Activated CD4-positive, CD25-positive, alpha-beta regulatory T cell (primary cell): ENCODE measurements around the gene RUNDC3A.
A peak's percentile ranks its signal among the peaks of the same experiment; 100 is the strongest.
"Not testable (repeated sequence)": the region's sequence is repeated elsewhere in the genome, so short reads cannot be mapped to it uniquely, and the experiment has no call there.

Experiments
- DNase-seq, 4 experiments: peaks; one replicate each; lab custom pipeline; 2025; lab: John Stamatoyannopoulos, UW

The RUNDC3A gene

GRCh38 chr17:44359006-44359405, 50.6 kb downstream of the RUNDC3A start:
- no peak for DNase-seq

- no peak for DNase-seq
Observed at GRCh38 chr17:44359458-44360143, 51.2 kb downstream of the RUNDC3A start.

DNA sequence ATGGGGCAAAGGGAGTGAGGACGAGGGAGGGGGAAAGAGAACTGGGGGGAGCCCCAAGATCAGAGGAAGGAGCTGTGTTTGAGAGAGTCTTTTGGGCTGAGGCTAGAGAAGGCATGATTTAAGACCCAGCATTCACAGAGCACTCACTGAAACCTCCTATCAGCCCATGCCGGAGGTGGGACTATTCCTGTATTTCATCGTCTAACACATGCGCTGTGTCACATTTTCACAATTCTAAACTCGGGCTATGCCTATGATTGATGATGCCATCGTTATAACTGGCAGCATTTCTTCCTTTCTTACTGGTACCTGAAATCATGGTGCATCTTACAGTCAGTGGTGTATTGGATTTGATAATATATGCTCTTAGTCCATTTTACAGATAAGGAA, 51.7 kb downstream of the RUNDC3A start:
- DNase-seq, result no peak

DNA sequence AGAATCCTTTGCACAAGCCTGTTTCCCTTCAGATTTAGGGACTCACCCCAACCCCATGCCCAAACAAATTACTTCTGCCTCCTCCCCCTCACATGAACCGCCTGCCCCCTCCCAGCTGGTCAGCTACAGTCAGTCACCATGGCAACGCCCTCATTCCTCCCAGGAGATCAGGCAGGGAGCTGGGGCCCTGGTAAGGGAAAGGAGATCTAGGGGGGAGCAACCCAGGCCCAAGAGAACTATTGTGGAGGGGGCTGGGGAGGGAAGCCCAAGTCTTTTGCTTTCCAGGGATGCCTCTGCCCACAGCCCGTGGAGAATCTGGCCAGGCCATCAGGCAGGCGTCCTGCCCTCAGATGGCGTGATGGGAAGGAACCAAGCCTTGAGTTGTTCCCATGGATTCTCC, 52.4 kb downstream of the RUNDC3A start:
- no peak for DNase-seq

DNA sequence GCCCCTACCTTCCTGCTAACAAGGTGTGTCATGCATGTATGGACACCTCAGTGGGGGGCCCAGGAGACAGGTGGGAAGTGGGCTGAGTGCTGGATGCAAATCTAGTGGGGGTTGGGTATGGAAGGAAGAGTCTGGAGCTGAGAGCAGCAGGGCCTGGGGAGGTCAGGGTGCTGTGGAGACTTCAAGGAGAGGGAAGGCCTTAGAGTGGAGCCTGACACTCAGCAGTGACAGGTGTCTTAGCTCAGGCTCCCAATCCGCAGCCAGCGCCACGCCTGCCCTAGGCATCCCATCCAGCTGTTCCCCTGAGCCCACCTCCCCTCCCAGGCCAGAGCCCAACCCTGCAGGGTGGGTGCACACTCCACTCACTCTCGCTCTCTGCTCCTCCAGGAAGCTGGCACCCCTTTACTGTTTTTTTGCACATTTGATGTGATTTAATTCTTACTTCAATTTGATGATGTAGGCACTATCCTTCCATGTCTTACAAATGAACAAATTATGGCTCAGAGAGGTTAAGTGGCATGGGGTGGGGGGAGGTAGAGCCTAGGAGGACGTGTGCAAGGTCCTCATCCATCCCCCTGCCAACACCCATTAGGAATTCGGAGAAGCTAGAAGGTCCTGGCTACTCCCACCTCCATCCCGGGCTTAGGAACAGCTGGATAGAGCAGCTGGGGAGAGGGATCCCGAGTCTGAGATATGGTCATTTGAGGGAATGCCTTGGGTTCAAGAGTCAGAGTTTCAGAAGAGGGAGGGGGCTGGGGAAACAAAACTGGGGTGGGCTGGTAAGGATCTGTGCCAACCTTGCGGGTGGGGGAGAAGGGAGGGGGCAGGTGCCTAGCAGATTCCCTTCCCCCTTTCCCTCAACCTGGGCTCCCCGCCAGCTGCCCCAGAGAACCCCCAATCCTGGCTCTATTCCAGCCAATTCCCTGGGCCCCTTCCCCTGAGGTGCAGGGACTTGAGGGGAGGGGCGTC, 53.2 kb downstream of the RUNDC3A start:
- no peak for DNase-seq

DNA sequence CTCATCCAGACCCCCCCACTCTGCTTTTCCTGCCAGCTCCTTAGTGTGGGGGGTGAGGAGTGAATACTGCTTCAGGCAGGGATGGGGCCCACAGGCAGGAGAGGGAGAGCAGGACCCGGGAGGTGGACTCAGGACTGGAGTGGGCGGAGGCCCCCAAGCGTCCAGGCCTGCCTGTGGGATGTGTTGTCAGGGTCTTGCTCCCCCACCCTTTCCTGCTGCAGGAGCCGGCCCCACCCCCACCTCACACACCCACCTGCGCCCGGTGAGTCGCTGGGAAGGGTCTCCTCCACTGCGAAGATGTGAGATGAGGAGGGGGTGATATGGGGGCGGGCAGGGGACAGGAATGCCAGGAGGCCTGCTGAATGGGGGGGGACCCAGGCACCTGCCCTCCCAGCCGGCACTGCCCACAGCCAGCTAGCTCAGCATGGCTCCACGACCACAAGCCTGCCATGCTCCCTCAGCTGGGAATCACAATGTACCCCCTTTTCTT, 54.1 kb downstream of the RUNDC3A start:
- no peak for DNase-seq

DNA sequence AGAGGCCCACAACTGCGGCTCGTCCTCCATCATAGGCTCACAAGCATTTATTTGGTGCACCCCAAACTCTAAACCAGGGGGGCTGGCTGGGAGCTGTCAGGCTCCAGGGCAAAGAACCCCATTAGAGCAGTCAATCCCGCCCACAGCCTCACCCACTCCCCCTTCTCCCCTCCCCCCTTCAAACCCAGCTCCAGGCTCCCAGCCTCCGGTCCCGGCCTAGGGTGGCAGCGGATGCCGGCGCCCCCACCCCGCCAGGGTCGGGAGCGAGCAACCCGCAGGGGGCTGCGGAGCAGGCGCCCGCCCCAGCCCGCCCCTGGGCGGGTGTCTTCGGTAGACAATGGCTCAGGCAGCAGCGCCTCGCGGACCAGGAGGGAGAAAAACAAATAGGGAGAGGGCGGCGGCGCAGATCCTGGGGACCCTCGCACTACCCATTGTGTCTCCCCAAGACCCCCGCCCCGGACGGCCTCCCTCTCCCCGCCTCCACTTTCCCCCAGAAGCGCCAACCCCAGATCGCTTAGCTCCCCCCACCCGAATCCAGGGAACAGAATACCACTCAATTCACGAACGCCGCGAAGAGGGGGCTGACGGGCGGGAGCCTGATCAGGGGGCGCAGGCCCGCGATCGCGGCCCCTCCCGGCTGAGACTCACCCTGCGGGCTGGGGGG, 54.7 kb downstream of the RUNDC3A start:
- DNase-seq, result no peak

- DNase-seq, result peak; percentile 30 to 56 (median 42)
Observed at GRCh38 chr17:44363613-44364159, 55.3 kb downstream of the RUNDC3A start, which contains the start of gene FAM171A2. TSS of gene FAM171A2 (minus strand) at chr17:44363853. CDS start at chr17:44363714, 139 bp downstream.

- not testable (repeated sequence) for DNase-seq
Observed at GRCh38 chr17:44365051-44365450, 56.6 kb downstream of the RUNDC3A start.

- DNase-seq, result no peak
Observed at GRCh38 chr17:44367231-44367979, 59.0 kb downstream of the RUNDC3A start.
